ENCODE measurements around the gene LTBP2.

LTBP2 gene

DNA sequence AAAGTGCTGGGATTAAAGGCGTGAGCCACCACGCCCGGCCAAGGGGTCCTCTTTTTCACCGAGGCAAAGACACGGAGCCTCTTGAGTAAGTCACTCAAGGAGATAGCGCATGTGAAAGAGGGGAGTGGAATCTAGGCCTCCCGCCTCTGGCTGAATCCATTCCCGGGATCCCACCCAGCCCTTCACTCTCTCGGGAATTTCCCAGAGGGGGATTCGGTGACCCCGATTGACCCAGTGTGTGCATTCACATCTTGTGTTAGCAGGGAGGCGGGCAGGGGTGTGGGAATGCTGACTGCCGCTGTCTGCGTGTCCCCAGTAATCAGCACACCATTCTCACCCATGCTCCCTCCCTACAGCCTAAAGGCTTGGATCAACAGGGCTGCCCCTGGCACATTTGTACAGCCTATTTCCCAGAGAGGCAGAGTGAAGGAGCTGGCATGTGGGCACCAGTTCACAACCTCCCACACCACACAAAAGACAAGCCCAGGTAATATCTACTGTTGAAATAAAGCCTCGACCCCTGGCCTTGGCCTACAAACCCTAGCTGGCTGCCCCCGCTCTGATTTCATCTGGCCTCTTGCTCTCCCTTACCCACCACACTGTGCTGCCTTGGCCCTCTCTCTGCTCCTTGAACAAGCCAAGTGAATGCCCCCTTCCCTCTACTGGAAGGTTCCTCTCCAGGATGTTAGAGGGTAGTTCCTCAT, 1.3 kb upstream of the LTBP2 start:
- Histone ChIP-seq H3K4me1 (ENCODE audit: control extremely low read depth in 1 of 4, control insufficient read depth in 4 of 4, insufficient read depth in 4 of 4, low read length in 3 of 4) (peaks cover under 1 to 44% (median 30%) of the 10 kb centered on the region in 4 experiments), H3K27ac (ENCODE audit: insufficient read depth in 1 of 2, low read depth in 1 of 2, low read length in 2 of 2, poor library complexity in 1 of 2, severe bottlenecking in 2 of 2) (no peak overlapping the region), H3K36me3 (ENCODE audit: control insufficient read depth in 4 of 4, insufficient read depth in 4 of 4, low read length in 3 of 4) (no peaks in the 10 kb centered on the region), H3K9me3 (ENCODE audit: control extremely low read depth in 1 of 5, control insufficient read depth in 4 of 5, insufficient read depth in 2 of 5, low read depth in 1 of 5, low read length in 4 of 5) (no peaks in the 10 kb centered on the region), H3K4me3 (ENCODE audit: control insufficient read depth in 1 of 7, extremely low read depth in 1 of 7, insufficient read depth in 4 of 7, low read depth in 2 of 7, low read length in 6 of 7) (no peak overlapping the region), H3K27me3 (replicated peaks in 2 of 5; ENCODE audit: control insufficient read depth in 4 of 5, insufficient read depth in 5 of 5, low read length in 4 of 5) (peaks cover 0 to 29% (median 7%) of the 10 kb centered on the region in 5 experiments)
- 91% methylated on average over 14 of the region's 16 CpGs for WGBS (ENCODE audit: insufficient coverage)
- no peak for DNase-seq
- POLR2A ChIA-PET: no interaction called here
- CTCF ChIA-PET: interaction anchor here (0.7 to 6.2 kb wide), 13 partner anchors 11 to 492 kb away, joined by 3 to 92 read pairs (median 3); no protein-coding TSS in a partner anchor

GRCh38 chr14:74612350-74613021, 449 bp upstream of the LTBP2 start:
- Histone ChIP-seq H3K9me3 (ENCODE audit: control extremely low read depth in 1 of 5, control insufficient read depth in 4 of 5, insufficient read depth in 2 of 5, low read depth in 1 of 5, low read length in 4 of 5) (no peaks in the 10 kb centered on the region), H3K36me3 (ENCODE audit: control insufficient read depth in 4 of 4, insufficient read depth in 4 of 4, low read length in 3 of 4) (no peaks in the 10 kb centered on the region), H3K4me1 (ENCODE audit: control extremely low read depth in 1 of 4, control insufficient read depth in 4 of 4, insufficient read depth in 4 of 4, low read length in 3 of 4) (peaks cover 0 to 35% (median 22%) of the 10 kb centered on the region in 4 experiments), H3K27me3 (replicated peaks in 2 of 5; ENCODE audit: control insufficient read depth in 4 of 5, insufficient read depth in 5 of 5, low read length in 4 of 5) (peaks cover 0 to 29% (median 7%) of the 10 kb centered on the region in 5 experiments), H3K4me3 (ENCODE audit: control insufficient read depth in 1 of 7, extremely low read depth in 1 of 7, insufficient read depth in 4 of 7, low read depth in 2 of 7, low read length in 6 of 7) (peak overlapping the region; percentile 54 to 81 (median 68)), H3K27ac (ENCODE audit: insufficient read depth in 1 of 2, low read depth in 1 of 2, low read length in 2 of 2, poor library complexity in 1 of 2, severe bottlenecking in 2 of 2) (no peak overlapping the region)
- POLR2A ChIA-PET: no interaction called here
- CTCF ChIA-PET: interaction anchor here (0.7 to 6.2 kb wide), 17 partner anchors 10 to 493 kb away, joined by 3 to 92 read pairs (median 4); no protein-coding TSS in a partner anchor
- DNase-seq: peak; percentile 81 to 89 (median 89)
- 6% methylated on average over 54 of the region's 69 CpGs for WGBS (ENCODE audit: insufficient coverage)

GRCh38 chr14:74610866-74611649, 979 bp downstream of the LTBP2 start:
- DNase-seq: no peak
- H3K9me3 ChIP-seq (ENCODE audit: control extremely low read depth in 1 of 5, control insufficient read depth in 4 of 5, insufficient read depth in 2 of 5, low read depth in 1 of 5, low read length in 4 of 5): no peaks in the 10 kb centered on the region
- WGBS (ENCODE audit: insufficient coverage): 38% methylated on average over 52 of the region's 65 CpGs
- ChIA-PET CTCF (interaction anchor here (0.6 to 6.2 kb wide), 11 partner anchors 8 to 237 kb away, joined by 3 to 92 read pairs (median 7); no protein-coding TSS in a partner anchor), POLR2A (interaction anchor here (0.5 to 1.5 kb wide), 2 partner anchors 193 to 1558 kb away, joined by 3 to 4 read pairs; no protein-coding TSS in a partner anchor)
- H3K36me3 ChIP-seq (ENCODE audit: control insufficient read depth in 4 of 4, insufficient read depth in 4 of 4, low read length in 3 of 4): no peaks in the 10 kb centered on the region
- peak overlapping the region in 6 of 7 experiments; percentile 4 to 81 (median 68) for H3K4me3 ChIP-seq (ENCODE audit: control insufficient read depth in 1 of 7, extremely low read depth in 1 of 7, insufficient read depth in 4 of 7, low read depth in 2 of 7, low read length in 6 of 7)
- H3K4me1 ChIP-seq (ENCODE audit: control extremely low read depth in 1 of 4, control insufficient read depth in 4 of 4, insufficient read depth in 4 of 4, low read length in 3 of 4): peaks cover 0 to 21% (median 18%) of the 10 kb centered on the region in 4 experiments
- H3K27me3 ChIP-seq (replicated peaks in 2 of 5; ENCODE audit: control insufficient read depth in 4 of 5, insufficient read depth in 5 of 5, low read length in 4 of 5): peaks cover 0 to 29% (median 7%) of the 10 kb centered on the region in 5 experiments
- no peak overlapping the region for H3K27ac ChIP-seq (ENCODE audit: insufficient read depth in 1 of 2, low read depth in 1 of 2, low read length in 2 of 2, poor library complexity in 1 of 2, severe bottlenecking in 2 of 2)

GRCh38 chr14:74610199-74610865, 1.7 kb downstream of the LTBP2 start:
- H3K9me3 ChIP-seq (ENCODE audit: control extremely low read depth in 1 of 5, control insufficient read depth in 4 of 5, insufficient read depth in 2 of 5, low read depth in 1 of 5, low read length in 4 of 5): no peaks in the 10 kb centered on the region
- peaks cover 0 to 29% (median 7%) of the 10 kb centered on the region in 5 experiments for H3K27me3 ChIP-seq (replicated peaks in 2 of 5; ENCODE audit: control insufficient read depth in 4 of 5, insufficient read depth in 5 of 5, low read length in 4 of 5)
- POLR2A ChIA-PET: interaction anchor here (1.5 kb wide), 1 partner anchor 194 kb away, joined by 3 read pairs; no protein-coding TSS in a partner anchor
- no peak overlapping the region for H3K27ac ChIP-seq (ENCODE audit: insufficient read depth in 1 of 2, low read depth in 1 of 2, low read length in 2 of 2, poor library complexity in 1 of 2, severe bottlenecking in 2 of 2)
- H3K4me1 ChIP-seq (ENCODE audit: control extremely low read depth in 1 of 4, control insufficient read depth in 4 of 4, insufficient read depth in 4 of 4, low read length in 3 of 4): peaks cover 0 to 20% (median 18%) of the 10 kb centered on the region in 4 experiments
- CTCF ChIA-PET: interaction anchor here (0.9 to 6.2 kb wide), 19 partner anchors 8 to 478 kb away, joined by 3 to 92 read pairs (median 5); no protein-coding TSS in a partner anchor
- DNase-seq: no peak
- H3K4me3 ChIP-seq (ENCODE audit: control insufficient read depth in 1 of 7, extremely low read depth in 1 of 7, insufficient read depth in 4 of 7, low read depth in 2 of 7, low read length in 6 of 7): no peak overlapping the region
- no peaks in the 10 kb centered on the region for H3K36me3 ChIP-seq (ENCODE audit: control insufficient read depth in 4 of 4, insufficient read depth in 4 of 4, low read length in 3 of 4)
- WGBS (ENCODE audit: insufficient coverage): 91% methylated on average over 25 of the region's 26 CpGs

DNA sequence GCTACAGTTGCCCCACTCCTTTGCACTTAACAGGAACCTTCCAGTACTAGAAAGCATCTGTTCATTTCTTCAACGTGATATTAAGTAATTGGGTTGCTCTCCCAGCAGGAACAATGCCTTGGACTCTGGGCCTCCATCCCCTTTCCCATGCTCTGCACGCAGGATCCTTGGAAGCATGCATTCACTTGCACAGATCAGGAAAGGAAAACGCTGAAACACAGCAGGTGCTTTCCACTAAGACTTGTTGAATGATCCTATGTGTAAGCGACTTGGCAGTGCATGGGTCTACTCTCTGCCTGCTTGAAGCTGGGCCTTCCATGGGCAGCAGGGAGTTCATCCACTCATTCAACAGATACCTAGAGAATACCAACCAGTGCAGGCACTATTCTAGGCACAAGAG, 2.3 kb downstream of the LTBP2 start:
- H3K9me3 ChIP-seq (ENCODE audit: control extremely low read depth in 1 of 5, control insufficient read depth in 4 of 5, insufficient read depth in 2 of 5, low read depth in 1 of 5, low read length in 4 of 5): no peaks in the 10 kb centered on the region
- no peak for DNase-seq
- peaks cover 0 to 29% (median 7%) of the 10 kb centered on the region in 5 experiments for H3K27me3 ChIP-seq (replicated peaks in 2 of 5; ENCODE audit: control insufficient read depth in 4 of 5, insufficient read depth in 5 of 5, low read length in 4 of 5)
- peaks cover 0 to 20% (median 18%) of the 10 kb centered on the region in 4 experiments for H3K4me1 ChIP-seq (ENCODE audit: control extremely low read depth in 1 of 4, control insufficient read depth in 4 of 4, insufficient read depth in 4 of 4, low read length in 3 of 4)
- 88% methylated on average over 3 of the region's 4 CpGs for WGBS (ENCODE audit: insufficient coverage)
- no peak overlapping the region for H3K27ac ChIP-seq (ENCODE audit: insufficient read depth in 1 of 2, low read depth in 1 of 2, low read length in 2 of 2, poor library complexity in 1 of 2, severe bottlenecking in 2 of 2)
- H3K36me3 ChIP-seq (ENCODE audit: control insufficient read depth in 4 of 4, insufficient read depth in 4 of 4, low read length in 3 of 4): no peaks in the 10 kb centered on the region
- POLR2A ChIA-PET: interaction anchor here (1.2 kb wide), 1 partner anchor 195 kb away, joined by 9 read pairs; no protein-coding TSS in a partner anchor
- CTCF ChIA-PET: interaction anchor here (0.8 to 6.2 kb wide), 28 partner anchors 8 to 479 kb away, joined by 3 to 92 read pairs (median 5); no protein-coding TSS in a partner anchor
- no peak overlapping the region for H3K4me3 ChIP-seq (ENCODE audit: control insufficient read depth in 1 of 7, extremely low read depth in 1 of 7, insufficient read depth in 4 of 7, low read depth in 2 of 7, low read length in 6 of 7)

DNA sequence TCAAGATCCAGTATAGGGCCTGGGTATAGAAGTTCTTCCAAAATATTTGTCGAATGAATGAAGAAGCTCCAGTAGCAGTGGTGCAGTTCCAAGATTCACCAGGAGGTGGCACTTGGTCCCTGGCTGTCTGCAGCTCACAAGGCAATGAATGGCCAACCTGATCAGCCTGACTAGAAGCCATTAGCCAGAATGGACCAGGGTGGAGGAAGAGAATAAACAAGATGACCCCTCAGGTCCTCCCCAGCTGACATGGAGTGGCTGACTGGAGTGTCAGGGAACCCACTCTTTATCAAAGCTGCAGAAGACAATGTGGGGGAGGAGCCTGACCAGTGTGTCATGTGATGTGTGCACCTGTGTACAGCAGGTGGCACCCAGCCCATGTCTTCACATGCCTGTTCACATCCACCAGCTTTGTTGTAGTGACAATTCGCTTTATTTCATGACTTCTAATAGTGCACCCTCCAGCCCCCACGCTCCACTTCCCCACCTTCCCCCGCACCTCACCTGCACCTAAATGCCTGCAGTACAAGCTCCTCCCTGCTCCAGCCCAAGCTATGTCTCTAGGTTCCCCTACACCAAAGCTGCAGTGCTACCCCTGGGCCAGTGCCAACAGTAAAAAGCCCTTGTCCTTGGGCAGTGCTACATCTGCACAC, 3.0 kb downstream of the LTBP2 start:
- no peak overlapping the region for H3K4me3 ChIP-seq (ENCODE audit: control insufficient read depth in 1 of 7, extremely low read depth in 1 of 7, insufficient read depth in 4 of 7, low read depth in 2 of 7, low read length in 6 of 7)
- peaks cover 0 to 25% (median 7%) of the 10 kb centered on the region in 5 experiments for H3K27me3 ChIP-seq (replicated peaks in 2 of 5; ENCODE audit: control insufficient read depth in 4 of 5, insufficient read depth in 5 of 5, low read length in 4 of 5)
- peak; percentile 87 to 94 (median 89) for DNase-seq
- H3K4me1 ChIP-seq (ENCODE audit: control extremely low read depth in 1 of 4, control insufficient read depth in 4 of 4, insufficient read depth in 4 of 4, low read length in 3 of 4): peaks cover 0 to 20% (median 18%) of the 10 kb centered on the region in 4 experiments
- no peaks in the 10 kb centered on the region for H3K36me3 ChIP-seq (ENCODE audit: control insufficient read depth in 4 of 4, insufficient read depth in 4 of 4, low read length in 3 of 4)
- no peak overlapping the region for H3K27ac ChIP-seq (ENCODE audit: insufficient read depth in 1 of 2, low read depth in 1 of 2, low read length in 2 of 2, poor library complexity in 1 of 2, severe bottlenecking in 2 of 2)
- ChIA-PET CTCF (interaction anchor here (0.6 to 6.2 kb wide), 35 partner anchors 9 to 480 kb away, joined by 3 to 92 read pairs (median 4); partner anchors contain the start of gene ACYP1), POLR2A (interaction anchor here (0.7 to 1.2 kb wide), 2 partner anchors 154 to 195 kb away, joined by 3 to 9 read pairs; partner anchors contain the start of gene YLPM1)
- 63% methylated on average over 4 of the region's 4 CpGs for WGBS (ENCODE audit: insufficient coverage)
- no peaks in the 10 kb centered on the region for H3K9me3 ChIP-seq (ENCODE audit: control extremely low read depth in 1 of 5, control insufficient read depth in 4 of 5, insufficient read depth in 2 of 5, low read depth in 1 of 5, low read length in 4 of 5)

Data from common myeloid progenitor, CD34-positive (primary cell).